Measurements from ENCODE around the gene DDX1. TPM values are rescaled to one million over a fixed set of nuclear protein-coding genes. Genes with fewer than 3 reads are reported as not detected.

DDX1 gene
- total and polyA plus RNA-seq, 10 of the 15 experiments (the other 5 are each of a cell fraction or from before 2014, with no cell fraction given) = 53.2 to 134 (median 85.6) TPM

- TF ChIP-seq ELK1 (IDR thresholded peaks at IDR 0.05; ENCODE audit: low read depth, low read length) = no peak
- no peak for TF ChIP-seq ZBTB40 (IDR thresholded peaks at IDR 0.05; ENCODE audit: borderline replicate concordance)
- no peak for TF ChIP-seq TCF7 (IDR thresholded peaks at IDR 0.05; ENCODE audit: borderline replicate concordance)
Observed at GRCh38 chr2:15662579-15662978, 70.9 kb downstream of the DDX1 start (continued).

- no peaks in the 10 kb centered on the region for H3K36me3 ChIP-seq (ENCODE audit: control insufficient read depth in 2 of 2, insufficient read depth in 2 of 2, low read length in 1 of 2)
- no peak overlapping the region for H2AFZ ChIP-seq (ENCODE audit: control insufficient read depth, low read depth, low read length)
- H3K27me3 ChIP-seq (replicated peaks in 1 of 2; ENCODE audit: control insufficient read depth in 2 of 2, insufficient read depth in 2 of 2, low read length in 1 of 2) = no peaks in the 10 kb centered on the region; a peak in 1 of 4 replicates
- H3K9me3 ChIP-seq (replicated peaks; ENCODE audit: control insufficient read depth, insufficient read depth, low read length) = no peaks in the 10 kb centered on the region
- RAD21 ChIA-PET (ENCODE audit: unreplicated experiment) = no interaction called here
- DNase-seq (ENCODE audit: low read depth, low spot score) (no peak), FAIRE-seq (no peak), ATAC-seq (no peak)
- in situ Hi-C loops (cut with MboI) (no loop called here), intact Hi-C loops (cut with micrococcal nuclease; ENCODE audit: unreplicated experiment) (no loop called here)
- no peak overlapping the region for H3K4me3 ChIP-seq
- no peaks in the 10 kb centered on the region for H3K4me1 ChIP-seq (ENCODE audit: control insufficient read depth, insufficient read depth, low read length)
- no peaks in the 10 kb centered on the region for H3K79me2 ChIP-seq (ENCODE audit: control insufficient read depth, insufficient read depth, low read length)
- no TSS peak for BruUV-seq (replicated peaks)
- no peak overlapping the region for H3K9ac ChIP-seq (ENCODE audit: control insufficient read depth, insufficient read depth, low read length)
- no peaks in the 10 kb centered on the region for H4K20me1 ChIP-seq (ENCODE audit: control insufficient read depth, insufficient read depth)
- no peak for TF ChIP-seq ASH2L (IDR thresholded peaks at IDR 0.05; ENCODE audit: borderline replicate concordance, low read depth)
- no peak for TF ChIP-seq TBL1XR1 (IDR thresholded peaks at IDR 0.05; ENCODE audit: low read depth, low read length)
- no peak for TF ChIP-seq NFIC (IDR thresholded peaks at IDR 0.05; ENCODE audit: low read depth, low read length)
- TF ChIP-seq BCL11A (IDR thresholded peaks at IDR 0.05; ENCODE audit: low read depth, low read length) = no peak
- no peak for TF ChIP-seq IRF4 (IDR thresholded peaks at IDR 0.05; ENCODE audit: low read depth, low read length)
- TF ChIP-seq NR2C2 (IDR thresholded peaks at IDR 0.05; ENCODE audit: borderline replicate concordance, control insufficient read depth, insufficient read length, low read depth) = no peak
- no peak for TF ChIP-seq RFX5 (IDR thresholded peaks at IDR 0.05; ENCODE audit: low read depth, low read length)
- no peak for TF ChIP-seq HCFC1 (IDR thresholded peaks at IDR 0.05; ENCODE audit: low read length)
- no peak for TF ChIP-seq HDAC2 (IDR thresholded peaks at IDR 0.05)
- TF ChIP-seq FOXK2 (IDR thresholded peaks at IDR 0.05) = no peak
- SMC1A ChIA-PET (ENCODE audit: uncharacterized antibody, unreplicated experiment) = no interaction called here
- CTCF ChIA-PET = interaction anchor here (0.6 kb wide), 1 partner anchor 221 kb away, joined by 4 read pairs; no protein-coding TSS in a partner anchor
- no peak overlapping the region for H3K4me2 ChIP-seq (ENCODE audit: control insufficient read depth, insufficient read depth)
- 57% methylated on average over 4 of the region's 4 CpGs for WGBS (ENCODE audit: insufficient coverage, insufficient replicate concordance, low lambda C conversion rate, missing lambda C conversion rate)
- POLR2A ChIA-PET = no interaction called here
- no peak overlapping the region for H3K27ac ChIP-seq (ENCODE audit: control insufficient read depth, insufficient read depth)
Observed at GRCh38 chr2:15663802-15664201, 72.1 kb downstream of the DDX1 start.
